LNCAP (cell line): ENCODE data around the gene GAL3ST2.

Experiments
- CTCF ChIP-seq: fragments of 450-650 bp; IDR thresholded peaks from 2 replicates; pipeline ENCODE4 v1.5.1; 2017; ENCODE audit warnings: mild to moderate bottlenecking

The GAL3ST2 gene

GRCh38 chr2:241820625-241821384, 44.2 kb downstream of the GAL3ST2 start:
- no peak for TF ChIP-seq CTCF

GRCh38 chr2:241821460-241822263, 45.0 kb downstream of the GAL3ST2 start:
- TF ChIP-seq CTCF: no peak

- TF ChIP-seq CTCF: no peak
Measured at GRCh38 chr2:241822264-241822623, 45.6 kb downstream of the GAL3ST2 start.

GRCh38 chr2:241827394-241827793, 50.8 kb downstream of the GAL3ST2 start:
- no peak for TF ChIP-seq CTCF

GRCh38 chr2:241833101-241833663, 56.6 kb downstream of the GAL3ST2 start:
- TF ChIP-seq CTCF: no peak

- no peak for TF ChIP-seq CTCF
Measured at GRCh38 chr2:241834527-241835210, 58.0 kb downstream of the GAL3ST2 start.

GRCh38 chr2:241835611-241836010, 59.0 kb downstream of the GAL3ST2 start:
- no peak for TF ChIP-seq CTCF
